C4-2B (cell line): ENCODE results near the gene CRYGB.

Experiments
- ZFX ChIP-seq: fragments of 450-650 bp; IDR thresholded peaks from 2 replicates; pipeline ENCODE4 v1.6.1; 2017
- TF ChIP-seq, protein P1 (sequence below): fragments of 450-650 bp; conservative IDR thresholded peaks from 2 replicates; pipeline ENCODE4 v1.5.1; 2017; ENCODE audit warnings: mild to moderate bottlenecking

DNA sequence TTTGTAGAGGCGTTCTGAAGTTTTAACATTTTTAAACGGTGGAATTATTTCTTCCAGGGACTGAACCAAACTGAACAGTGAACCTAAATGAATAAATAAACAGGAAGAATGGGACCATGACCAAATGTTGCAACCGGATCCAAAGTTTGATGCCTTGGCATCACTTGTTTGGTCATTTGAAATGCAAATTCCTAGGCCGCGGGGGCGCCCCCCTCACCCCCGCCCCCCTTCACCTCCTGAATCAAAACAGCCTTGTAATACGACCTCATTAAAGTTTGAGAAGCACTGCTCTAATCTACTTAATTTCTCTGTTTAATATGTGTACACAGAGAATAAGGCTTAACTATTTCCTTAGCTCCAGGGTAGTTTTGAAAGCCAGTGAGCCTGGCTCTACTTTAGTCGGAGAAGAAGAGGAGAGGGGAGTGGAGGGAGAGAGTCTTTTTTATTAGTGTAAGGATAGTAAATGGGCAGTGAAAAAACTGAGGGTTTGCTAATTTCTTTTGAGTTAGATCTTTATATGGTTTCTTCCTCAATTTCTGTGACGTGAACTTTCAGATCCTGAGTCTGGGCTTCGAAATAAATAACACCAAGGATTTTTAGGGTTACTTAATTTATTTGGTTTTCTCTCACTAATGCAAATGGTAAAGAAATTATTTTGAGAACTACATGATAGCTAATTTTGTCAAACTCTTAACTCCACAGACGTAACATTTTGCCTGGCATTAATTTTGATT lies 38.2 kb upstream of the CRYGB start:
- TF ChIP-seq, protein P1, sequence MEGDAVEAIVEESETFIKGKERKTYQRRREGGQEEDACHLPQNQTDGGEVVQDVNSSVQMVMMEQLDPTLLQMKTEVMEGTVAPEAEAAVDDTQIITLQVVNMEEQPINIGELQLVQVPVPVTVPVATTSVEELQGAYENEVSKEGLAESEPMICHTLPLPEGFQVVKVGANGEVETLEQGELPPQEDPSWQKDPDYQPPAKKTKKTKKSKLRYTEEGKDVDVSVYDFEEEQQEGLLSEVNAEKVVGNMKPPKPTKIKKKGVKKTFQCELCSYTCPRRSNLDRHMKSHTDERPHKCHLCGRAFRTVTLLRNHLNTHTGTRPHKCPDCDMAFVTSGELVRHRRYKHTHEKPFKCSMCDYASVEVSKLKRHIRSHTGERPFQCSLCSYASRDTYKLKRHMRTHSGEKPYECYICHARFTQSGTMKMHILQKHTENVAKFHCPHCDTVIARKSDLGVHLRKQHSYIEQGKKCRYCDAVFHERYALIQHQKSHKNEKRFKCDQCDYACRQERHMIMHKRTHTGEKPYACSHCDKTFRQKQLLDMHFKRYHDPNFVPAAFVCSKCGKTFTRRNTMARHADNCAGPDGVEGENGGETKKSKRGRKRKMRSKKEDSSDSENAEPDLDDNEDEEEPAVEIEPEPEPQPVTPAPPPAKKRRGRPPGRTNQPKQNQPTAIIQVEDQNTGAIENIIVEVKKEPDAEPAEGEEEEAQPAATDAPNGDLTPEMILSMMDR, result no peak
- no peak for TF ChIP-seq ZFX
